HK-2 (cell line): Measurements from ENCODE around the gene FBP1.

Experiments used
- DNase-seq: peaks from one replicate; pipeline ENCODE4 v3.0.0-alpha.2; 2018; ENCODE audit not compliant: unreplicated experiment

Gene FBP1

GRCh38 chr9:94639061-94639998 lies at the start of gene FBP1:
Gene FBP1 (minus strand): TSS chr9:94639518. CDS start chr9:94639310, 208 bp downstream.
- no peak for DNase-seq

DNA sequence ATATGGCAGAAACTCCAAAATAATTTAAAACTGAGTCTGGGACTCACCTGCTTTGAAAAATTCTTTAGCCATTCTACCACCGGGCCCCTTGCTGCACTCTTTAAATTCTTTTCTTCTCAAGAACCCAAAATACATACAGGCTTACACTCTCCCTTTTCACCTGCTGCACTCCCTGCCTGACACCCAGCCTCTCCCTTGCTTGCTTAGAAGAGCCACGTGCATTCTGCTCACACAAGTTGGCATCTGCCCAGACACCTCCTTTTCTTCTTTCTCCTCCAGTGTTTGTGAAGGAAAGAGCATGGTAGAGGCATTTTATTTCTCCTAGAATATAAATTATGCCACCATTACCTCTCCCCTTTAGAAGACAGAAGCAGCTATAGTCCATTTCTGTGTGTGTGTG lies 48.1 kb upstream of the FBP1 start:
- DNase-seq, result no peak

DNA sequence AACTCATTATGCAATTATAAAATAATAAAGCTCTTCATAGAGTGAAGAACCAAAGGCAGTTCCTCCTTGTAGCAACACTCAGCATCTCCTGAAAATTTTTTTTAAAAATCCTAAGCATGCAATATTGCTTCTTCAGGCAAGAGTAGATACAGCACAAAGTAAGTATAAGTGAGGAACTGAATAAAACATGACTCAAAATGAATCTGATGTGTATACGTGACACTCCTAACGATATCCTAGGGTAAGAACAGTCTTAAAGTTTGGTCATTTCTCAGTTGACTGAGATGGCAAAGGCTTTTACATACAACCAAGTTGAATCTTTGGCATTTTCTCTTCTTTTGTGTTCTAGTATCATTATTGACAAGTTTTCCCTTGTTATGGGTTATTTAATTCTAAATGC lies 46.0 kb upstream of the FBP1 start:
- DNase-seq, result no peak

- peak; percentile 78 for DNase-seq
These were observed 42.2 kb upstream of the FBP1 start for GRCh38 chr9:94681508-94681907.

- DNase-seq, result no peak
These were observed 41.3 kb upstream of the FBP1 start for GRCh38 chr9:94680621-94681020.

DNA sequence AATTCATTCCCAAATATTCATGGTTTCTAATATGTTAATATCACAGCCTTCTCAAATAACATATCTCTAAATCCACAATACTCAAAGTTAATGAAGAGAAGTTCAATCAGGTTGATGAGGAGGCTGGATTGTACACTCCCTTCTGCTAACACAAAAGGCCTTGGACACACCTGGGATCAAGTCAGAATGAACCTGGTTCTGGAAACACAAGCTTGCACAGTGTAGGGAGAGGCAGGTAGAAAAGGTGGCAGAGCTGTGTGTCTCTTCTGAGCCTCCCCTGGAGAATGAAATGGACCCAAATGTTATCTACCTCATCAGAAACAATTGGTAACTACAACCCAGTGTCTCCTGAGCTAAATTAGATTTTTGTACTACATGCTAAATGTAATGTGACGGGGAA lies 40.7 kb upstream of the FBP1 start:
- no peak for DNase-seq

DNA sequence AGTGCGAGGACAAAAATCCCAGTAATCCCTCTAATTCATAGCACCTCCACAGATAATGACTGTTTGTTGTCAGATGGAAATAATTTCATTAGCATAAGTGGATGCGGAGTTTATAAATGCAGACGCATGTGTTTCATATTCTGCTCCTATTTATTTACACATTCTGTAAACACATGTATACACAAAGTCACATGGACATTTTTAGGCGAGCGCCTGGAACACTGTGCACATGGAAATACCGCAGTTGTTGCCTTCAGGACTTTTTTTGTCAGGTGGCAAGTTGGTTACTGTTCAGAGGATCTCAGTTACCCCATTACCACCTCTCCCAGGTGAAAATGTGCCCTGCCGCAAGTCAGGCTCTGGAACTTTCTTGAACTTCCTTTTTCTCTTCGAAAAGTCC lies 40.3 kb upstream of the FBP1 start:
- no peak for DNase-seq

- DNase-seq, result no peak
These were observed 38.6 kb upstream of the FBP1 start for GRCh38 chr9:94677929-94678328.

DNA sequence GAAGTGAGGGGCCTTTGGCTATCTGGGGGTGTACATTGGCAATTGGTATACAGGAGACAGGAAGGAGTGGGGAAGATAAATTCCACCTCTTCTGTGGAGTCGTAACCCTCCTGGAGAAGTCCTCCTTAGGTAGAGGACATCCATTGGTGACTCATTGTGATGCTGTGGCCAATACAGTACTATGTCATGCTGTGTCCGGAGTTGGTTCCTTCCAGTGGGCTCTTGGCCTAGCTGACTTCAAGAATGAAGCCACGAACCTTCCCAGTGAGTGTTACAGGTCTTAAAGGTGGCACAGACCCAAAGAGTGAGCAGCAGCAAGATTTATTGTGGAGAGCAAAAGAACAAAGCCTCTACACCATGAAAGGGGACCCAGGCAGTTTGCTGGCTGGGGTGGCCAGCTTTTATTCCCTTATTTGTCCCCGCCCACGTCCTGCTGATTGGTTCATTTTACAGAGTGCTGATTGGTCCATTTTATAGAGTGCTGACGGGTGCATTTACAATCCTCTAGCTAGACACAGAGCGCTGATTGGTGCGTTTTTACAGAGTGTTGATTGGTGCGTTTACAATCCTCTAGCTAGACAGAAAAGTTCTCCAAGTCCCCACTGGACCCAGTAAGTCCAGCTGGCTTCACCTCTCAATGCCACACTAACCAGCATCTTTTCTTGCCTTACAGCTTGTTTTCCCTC lies 37.3 kb upstream of the FBP1 start:
- no peak for DNase-seq

DNA sequence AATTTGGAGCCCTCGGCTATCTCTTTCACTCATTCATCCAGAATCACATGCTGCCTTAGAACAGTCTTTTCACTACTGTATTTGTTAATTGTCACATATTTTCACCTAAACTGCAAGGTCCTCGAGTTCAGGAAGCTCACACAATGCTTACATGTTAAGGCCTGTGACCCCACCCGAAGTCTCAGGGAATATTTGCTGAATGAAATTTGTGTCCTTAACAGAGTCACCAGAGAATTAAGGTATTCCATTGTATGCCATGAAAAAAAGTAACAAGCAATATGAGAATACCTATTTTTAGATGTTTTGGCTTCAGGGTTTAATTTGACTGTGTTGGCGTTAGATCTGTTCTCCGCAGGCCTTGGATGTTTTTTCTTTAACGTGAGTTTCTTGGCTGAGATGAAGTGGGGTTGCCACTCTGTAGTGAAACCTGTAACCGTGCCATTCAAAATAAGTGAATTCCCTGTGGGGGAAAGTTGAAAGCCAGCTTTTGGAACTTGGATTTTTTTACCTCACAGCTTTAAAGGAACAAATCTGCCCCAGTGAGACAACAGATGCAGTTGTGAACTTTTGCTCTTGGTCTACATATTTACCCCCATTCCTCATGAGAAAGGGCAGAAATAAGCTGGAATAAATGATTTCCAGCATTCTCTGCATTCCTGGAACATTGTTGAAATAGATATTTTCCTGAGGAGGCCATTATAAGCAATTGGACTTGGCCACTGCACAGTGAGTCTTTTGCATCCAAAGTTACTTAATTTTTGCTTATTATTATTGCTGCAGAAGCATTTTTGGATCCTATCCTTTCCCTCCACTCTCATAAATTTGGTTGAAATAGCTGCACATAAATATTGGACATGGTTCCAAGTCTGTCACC lies 35.9 kb upstream of the FBP1 start:
- DNase-seq, result no peak

DNA sequence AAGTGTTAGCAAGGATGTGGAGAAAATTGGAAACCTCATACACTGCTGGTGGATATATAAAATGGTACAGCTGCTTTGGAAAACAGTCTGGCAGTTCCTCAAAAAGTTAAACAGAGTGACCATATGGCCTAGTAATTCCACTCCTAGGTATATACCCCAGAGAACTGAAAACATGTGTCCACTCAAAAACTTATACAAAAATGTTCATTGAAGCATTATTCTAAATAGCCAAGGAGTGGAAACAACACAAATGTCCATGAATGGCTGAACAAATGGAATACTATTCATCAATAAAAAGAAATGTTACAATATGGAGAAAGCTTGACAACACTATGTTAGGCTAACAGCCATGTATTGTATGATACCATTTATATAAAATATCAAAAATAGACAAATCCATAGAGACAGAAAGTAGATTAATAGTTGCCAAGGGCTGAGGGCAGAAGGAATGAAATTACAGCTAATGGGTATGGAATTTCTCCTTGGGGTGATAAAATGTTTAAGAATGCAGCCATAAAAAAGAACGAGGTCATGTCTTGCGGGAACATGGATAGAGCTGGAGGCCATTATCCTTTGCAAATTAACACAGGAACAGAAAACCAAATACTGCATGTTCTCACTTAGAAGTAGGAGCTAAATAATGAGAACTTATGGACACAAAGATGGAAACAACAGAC lies 33.6 kb upstream of the FBP1 start:
- DNase-seq, result no peak

DNA sequence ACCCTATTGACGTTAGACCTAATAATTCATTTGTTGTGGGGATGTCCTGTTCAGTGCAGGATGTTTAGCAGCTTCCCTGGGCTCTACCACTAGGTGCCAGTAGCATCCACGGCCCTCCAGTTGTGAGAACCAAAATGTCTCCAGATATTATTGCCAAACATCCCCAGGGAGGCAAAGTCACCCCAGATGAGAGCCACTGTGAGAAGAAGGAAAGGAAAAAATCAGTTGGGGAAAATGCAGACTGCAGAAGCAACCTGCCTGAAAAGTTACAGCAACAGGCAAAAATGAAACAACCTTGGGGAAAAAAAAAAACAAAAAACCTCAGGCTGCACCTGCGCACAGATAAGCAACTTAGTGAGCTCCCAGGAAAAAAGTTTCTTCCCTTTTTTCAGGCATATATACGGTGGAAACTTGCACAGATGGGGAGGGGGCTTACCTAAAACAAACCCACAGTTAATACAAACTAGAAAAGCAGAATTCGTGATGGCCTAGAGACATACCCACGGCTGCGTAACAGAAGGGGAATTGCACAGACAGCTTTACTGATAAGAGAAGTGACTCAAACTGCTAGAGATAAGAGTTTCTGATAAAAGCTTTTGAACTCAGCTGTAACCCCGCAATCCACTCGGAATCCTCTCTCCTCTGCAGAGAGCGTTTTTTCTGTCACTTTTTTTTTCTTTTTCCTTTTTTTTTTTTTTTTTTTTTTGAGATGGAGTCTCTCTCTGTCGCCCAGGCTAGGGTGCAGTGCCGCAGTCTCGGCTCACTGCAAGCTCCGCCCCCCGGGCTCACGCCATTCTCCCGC lies 29.8 kb upstream of the FBP1 start:
- peak; percentile 49 for DNase-seq

- DNase-seq, result no peak
These were observed 29.2 kb upstream of the FBP1 start for GRCh38 chr9:94668418-94668927.

DNA sequence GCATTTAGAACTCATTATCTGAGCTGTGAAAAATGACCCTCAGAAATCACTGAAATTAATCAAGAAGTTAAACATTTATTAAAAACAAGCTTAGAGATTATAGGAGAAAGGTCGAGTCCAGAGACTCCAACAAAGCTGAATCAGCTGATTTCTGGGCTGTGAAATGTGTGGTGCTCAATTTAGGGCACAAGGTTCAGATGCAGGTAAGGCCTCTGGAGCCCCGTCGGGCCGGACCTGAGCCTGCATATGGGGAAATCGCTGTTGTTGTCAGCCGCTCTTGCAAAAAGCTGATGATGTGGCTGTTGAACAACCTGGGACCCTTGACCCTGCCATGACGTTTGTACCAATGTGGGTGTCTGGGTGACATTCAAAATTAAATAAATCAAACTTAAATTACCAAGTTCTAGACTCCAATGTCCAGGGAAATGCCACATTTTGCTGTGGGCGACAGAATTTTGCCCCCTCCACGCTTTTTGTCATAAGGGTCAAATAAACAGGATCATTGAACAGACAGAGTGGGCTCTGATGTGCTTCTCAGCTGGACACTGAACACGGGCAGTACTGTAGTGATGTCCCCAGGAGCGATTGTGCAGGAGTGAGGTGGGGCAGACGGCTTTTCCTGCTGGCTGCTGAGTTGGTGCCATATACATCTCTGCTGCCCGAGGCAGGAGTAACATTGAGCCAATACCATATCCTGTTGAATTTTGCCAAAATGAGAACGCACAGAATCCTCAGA lies 27.2 kb upstream of the FBP1 start:
- DNase-seq, result no peak

- DNase-seq, result no peak
These were observed 26.3 kb upstream of the FBP1 start for GRCh38 chr9:94665613-94666012.

DNA sequence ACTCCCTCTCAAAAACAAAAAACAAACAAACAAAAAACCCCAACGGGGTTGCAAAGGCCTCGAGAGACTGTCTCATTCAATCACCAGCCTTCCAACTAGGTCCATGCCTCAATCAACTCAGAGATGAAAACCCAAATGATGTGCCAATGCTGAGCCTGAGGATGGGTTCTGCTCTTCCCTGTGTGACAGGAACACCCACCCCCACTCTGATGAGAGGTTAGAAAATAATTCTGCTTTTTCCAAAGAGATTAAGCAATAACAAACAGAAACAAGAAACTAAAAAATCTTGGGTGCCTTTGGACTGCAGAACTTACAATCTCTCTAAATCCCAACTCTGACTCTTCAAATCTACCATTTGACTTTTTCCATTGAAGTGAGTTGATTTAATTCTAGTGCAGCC lies 25.5 kb upstream of the FBP1 start:
- no peak for DNase-seq

GRCh38 chr9:94663640-94664039 lies 24.3 kb upstream of the FBP1 start:
- no peak for DNase-seq

- DNase-seq, result no peak
These were observed 23.8 kb upstream of the FBP1 start for GRCh38 chr9:94663140-94663539.

GRCh38 chr9:94657021-94657725 lies 17.9 kb upstream of the FBP1 start:
- DNase-seq, result no peak
